ENCODE measurements around the gene C20orf204.

DNA sequence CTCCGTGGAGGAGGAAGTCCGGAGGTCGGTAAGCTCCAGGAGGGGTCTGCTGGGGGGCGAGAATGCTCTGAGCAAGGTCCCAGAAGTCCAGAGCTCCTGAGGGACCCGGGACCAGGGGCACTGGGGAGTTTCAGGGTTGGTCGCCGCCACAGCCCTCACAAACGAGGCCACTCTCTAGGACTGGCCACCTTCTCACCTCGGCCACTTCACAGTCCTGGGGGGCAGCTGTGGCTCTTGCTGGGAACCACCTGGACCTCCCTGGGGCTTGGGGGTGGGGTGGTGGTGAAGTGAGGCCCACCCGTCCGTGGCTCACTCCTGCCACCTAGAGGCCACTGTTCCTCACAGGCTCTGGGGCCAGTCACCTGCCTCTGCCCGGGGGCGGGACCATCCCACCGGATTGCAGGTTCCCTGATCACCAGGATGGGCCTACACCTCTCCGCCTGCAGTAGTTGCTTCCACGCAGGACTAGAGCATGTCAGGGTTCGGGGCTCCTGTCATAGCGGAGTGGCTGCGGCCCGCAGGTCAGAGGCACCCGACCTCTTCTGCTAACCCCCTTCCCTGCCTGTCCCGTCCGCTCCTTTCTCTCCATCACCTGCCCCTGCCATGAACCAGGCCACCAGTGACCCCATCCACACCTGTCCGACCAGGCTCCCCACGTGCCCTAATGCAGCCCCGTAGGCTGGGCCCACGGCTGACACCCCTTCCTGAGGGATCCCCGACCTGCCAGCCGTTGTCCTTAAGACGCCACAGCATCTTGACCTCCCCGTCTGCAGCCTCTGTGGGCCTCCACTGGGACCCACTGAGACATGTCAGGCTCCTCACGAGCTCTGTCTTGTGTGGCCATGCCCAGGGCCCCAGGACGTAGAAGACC, 21.9 kb downstream of the C20orf204 start:
- TF ChIP-seq, protein P1, sequence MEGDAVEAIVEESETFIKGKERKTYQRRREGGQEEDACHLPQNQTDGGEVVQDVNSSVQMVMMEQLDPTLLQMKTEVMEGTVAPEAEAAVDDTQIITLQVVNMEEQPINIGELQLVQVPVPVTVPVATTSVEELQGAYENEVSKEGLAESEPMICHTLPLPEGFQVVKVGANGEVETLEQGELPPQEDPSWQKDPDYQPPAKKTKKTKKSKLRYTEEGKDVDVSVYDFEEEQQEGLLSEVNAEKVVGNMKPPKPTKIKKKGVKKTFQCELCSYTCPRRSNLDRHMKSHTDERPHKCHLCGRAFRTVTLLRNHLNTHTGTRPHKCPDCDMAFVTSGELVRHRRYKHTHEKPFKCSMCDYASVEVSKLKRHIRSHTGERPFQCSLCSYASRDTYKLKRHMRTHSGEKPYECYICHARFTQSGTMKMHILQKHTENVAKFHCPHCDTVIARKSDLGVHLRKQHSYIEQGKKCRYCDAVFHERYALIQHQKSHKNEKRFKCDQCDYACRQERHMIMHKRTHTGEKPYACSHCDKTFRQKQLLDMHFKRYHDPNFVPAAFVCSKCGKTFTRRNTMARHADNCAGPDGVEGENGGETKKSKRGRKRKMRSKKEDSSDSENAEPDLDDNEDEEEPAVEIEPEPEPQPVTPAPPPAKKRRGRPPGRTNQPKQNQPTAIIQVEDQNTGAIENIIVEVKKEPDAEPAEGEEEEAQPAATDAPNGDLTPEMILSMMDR (IDR thresholded peaks at IDR 0.05; ENCODE audit: low read depth, low read length, missing input control) = peak; percentile 79
- peak; percentile 74 to 87 for TF ChIP-seq RAD21 (IDR thresholded peaks at IDR 0.05)
- TF ChIP-seq GABPA (IDR thresholded peaks at IDR 0.05 in 1 of 2, conservative IDR thresholded peaks at IDR 0.05 in 1 of 2) = no peak
- TF ChIP-seq, protein P2, sequence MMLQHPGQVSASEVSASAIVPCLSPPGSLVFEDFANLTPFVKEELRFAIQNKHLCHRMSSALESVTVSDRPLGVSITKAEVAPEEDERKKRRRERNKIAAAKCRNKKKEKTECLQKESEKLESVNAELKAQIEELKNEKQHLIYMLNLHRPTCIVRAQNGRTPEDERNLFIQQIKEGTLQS (IDR thresholded peaks at IDR 0.05) = no peak
- no peak for TF ChIP-seq YY1 (IDR thresholded peaks at IDR 0.05)
- no peak for TF ChIP-seq FOXA1 (IDR thresholded peaks at IDR 0.05)
- no peak for TF ChIP-seq SP1 (IDR thresholded peaks at IDR 0.05)
- TF ChIP-seq JUND (IDR thresholded peaks at IDR 0.05) = no peak
- TF ChIP-seq, protein P3, sequence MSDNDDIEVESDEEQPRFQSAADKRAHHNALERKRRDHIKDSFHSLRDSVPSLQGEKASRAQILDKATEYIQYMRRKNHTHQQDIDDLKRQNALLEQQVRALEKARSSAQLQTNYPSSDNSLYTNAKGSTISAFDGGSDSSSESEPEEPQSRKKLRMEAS (IDR thresholded peaks at IDR 0.05) = no peak
- TF ChIP-seq TAF1 (conservative IDR thresholded peaks at IDR 0.05) = no peak
- no peak for TF ChIP-seq REST (IDR thresholded peaks at IDR 0.05)
